Mucosa of descending colon (tissue), 3 donors: Measurements from ENCODE around the gene PIGM. TPM values are rescaled to one million over a fixed set of nuclear protein-coding genes. Genes with fewer than 3 reads are reported as not detected.

Experiments used
- ATAC-seq: fragments of 200-7000 bp; cut with Tn5 transposase; one replicate; pipeline ENCODE4 v1.9.1; 2020; ENCODE audit warnings: mild to moderate bottlenecking, moderate library complexity
- DNase-seq, 3 donors: peaks; one replicate each; pipeline ENCODE4 v3.0.0-alpha.2; 2020
- H3K36me3 ChIP-seq: fragments of 200-600 bp; one replicate; pipeline ENCODE4 v1.8.0; 2021; ENCODE audit warnings: low read depth, mild to moderate bottlenecking
- H3K4me1 ChIP-seq: fragments of 200-600 bp; one replicate; pipeline ENCODE4 v1.8.0; 2021; ENCODE audit warnings: low read depth, mild to moderate bottlenecking
- H3K4me3 ChIP-seq: fragments of 200-600 bp; one replicate; pipeline ENCODE4 v1.8.0; 2021; ENCODE audit warnings: mild to moderate bottlenecking
- H3K9me3 ChIP-seq: fragments of 200-600 bp; one replicate; pipeline ENCODE4 v1.8.0; 2021; ENCODE audit warnings: mild to moderate bottlenecking
- intact Hi-C, 2 donors: fragments of 100-400 bp; cut with DNase I in 1 of 2; cut with micrococcal nuclease in 1 of 2; formaldehyde crosslinking; loops; one replicate each; pipeline versions ENCODE4 v1.11.0 to v1.11.1; 2022; cut with DNase I, micrococcal nuclease
- total RNA-seq, 3 donors: library from RNA; stranded (reverse); fragmentation: NEBNext Ultra II Directional in 2 of 3; extraction: Animal tissue kit (Norgen Biotek cat#: 25700) in 2 of 3; gene quantifications; one replicate each; pipeline versions ENCODE4 v1.2.1 to v1.2.4, GENCODE V29; 2021 to 2023
- TF ChIP-seq, protein P1 (sequence below): fragments of 200-600 bp; IDR thresholded peaks from one replicate; pipeline ENCODE4 v1.8.0; 2022; ENCODE audit warnings: antibody characterized with exemption, mild to moderate bottlenecking
- donor health status: DM: no; HTN: no; CAD: no; lungs with moderate emphysema.
- donor health status: DM: no; HTN: no; CAD: no.
- donor health status: DM: no; HTN: yes; CAD: no.

The PIGM gene
- total RNA-seq, 3 donors from 2014 or later = 5.0 to 6.3 (median 5.9) TPM

DNA sequence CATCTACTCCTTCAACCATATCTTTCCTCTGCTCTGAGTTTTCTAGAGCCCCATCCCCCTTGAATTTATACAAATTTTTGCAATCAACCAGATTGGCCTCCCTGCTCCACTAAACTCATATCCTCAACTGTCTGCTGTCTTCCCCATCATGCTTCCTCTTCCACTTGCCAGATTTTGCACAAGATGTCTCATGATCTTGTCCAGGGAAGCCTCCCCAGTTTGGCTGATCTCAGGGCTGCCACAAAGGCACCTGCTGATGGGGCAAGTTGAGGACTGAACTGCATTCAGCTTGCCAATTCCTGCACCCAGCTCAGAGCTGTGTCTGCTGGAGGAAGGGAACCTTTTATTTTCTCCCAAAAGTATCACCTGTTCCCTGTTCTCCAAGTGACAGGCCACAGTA lies 45.7 kb upstream of the PIGM start:
- Histone ChIP-seq H3K4me3 (no peak overlapping the region), H3K4me1 (no peaks in the 10 kb centered on the region), H3K9me3 (no peaks in the 10 kb centered on the region), H3K36me3 (no peaks in the 10 kb centered on the region)
- ATAC-seq (no peak), DNase-seq (no peak)
- intact Hi-C loops = no loop called here
- TF ChIP-seq, protein P1, sequence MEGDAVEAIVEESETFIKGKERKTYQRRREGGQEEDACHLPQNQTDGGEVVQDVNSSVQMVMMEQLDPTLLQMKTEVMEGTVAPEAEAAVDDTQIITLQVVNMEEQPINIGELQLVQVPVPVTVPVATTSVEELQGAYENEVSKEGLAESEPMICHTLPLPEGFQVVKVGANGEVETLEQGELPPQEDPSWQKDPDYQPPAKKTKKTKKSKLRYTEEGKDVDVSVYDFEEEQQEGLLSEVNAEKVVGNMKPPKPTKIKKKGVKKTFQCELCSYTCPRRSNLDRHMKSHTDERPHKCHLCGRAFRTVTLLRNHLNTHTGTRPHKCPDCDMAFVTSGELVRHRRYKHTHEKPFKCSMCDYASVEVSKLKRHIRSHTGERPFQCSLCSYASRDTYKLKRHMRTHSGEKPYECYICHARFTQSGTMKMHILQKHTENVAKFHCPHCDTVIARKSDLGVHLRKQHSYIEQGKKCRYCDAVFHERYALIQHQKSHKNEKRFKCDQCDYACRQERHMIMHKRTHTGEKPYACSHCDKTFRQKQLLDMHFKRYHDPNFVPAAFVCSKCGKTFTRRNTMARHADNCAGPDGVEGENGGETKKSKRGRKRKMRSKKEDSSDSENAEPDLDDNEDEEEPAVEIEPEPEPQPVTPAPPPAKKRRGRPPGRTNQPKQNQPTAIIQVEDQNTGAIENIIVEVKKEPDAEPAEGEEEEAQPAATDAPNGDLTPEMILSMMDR = no peak

DNA sequence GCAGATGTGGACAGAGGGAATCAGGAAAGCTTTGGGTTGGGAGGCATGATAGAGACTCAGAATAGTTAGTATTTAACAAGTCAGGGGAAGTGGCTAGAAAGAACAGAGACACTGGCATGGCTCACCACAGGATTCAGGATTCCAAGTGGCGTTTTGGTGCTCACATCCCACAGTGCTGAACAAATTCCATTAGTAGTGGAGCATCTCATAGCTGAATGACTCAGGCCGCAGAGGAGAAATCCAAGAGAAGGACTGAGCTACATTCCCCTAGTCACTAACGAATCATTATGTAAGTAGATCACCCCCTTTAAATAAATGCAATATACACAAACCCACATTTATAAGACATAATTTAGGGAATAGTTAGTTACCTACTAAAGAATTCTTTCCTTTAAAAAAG lies 44.5 kb upstream of the PIGM start:
- Histone ChIP-seq H3K36me3 (no peaks in the 10 kb centered on the region), H3K9me3 (no peaks in the 10 kb centered on the region), H3K4me3 (no peak overlapping the region), H3K4me1 (no peaks in the 10 kb centered on the region)
- TF ChIP-seq, protein P1 = no peak
- intact Hi-C loops = no loop called here
- no peak for ATAC-seq
- DNase-seq = no peak

DNA sequence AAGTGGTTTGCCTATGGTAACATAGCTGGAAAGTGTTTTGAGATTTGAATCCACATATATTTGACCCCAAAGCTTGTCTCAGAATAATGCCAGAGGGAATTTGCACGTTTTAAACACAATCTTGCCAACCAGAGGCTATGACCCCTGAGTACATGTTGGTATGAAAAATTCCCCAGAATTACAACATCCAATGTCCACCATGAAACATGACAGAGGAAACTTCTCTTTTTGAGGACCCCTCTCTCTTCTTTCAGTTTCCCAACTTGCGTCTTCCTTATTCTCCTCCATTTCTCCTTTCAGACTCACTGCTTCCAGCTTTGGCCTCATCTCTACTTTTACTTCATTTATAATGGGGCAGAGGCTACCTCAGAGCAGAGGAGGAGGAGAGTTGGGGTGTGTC lies 44.0 kb upstream of the PIGM start:
- intact Hi-C loops = no loop called here
- no peak for ATAC-seq

DNA sequence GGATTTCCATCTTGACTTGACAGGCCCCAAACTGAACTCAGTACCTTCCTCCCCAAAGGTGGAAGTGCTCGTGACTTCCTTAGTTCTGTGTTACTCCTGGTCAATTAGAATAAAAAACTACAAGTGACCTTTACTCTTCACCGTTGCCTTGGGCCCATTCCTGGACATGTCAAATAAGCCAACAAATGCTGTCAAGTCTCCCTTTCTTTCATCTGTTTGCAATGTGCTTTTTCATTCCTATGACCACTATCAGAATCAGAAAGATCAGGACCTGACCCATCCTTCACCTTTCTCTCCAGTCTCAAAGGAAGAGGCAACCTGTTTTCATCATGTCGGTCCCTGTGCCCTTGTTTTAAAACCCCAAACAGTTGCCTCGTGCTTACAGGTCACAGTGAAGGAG lies 43.1 kb upstream of the PIGM start:
- Histone ChIP-seq H3K4me3 (no peak overlapping the region), H3K9me3 (no peaks in the 10 kb centered on the region), H3K4me1 (no peaks in the 10 kb centered on the region), H3K36me3 (no peaks in the 10 kb centered on the region)
- TF ChIP-seq, protein P1 = no peak
- DNase-seq (no peak), ATAC-seq (no peak)
- intact Hi-C loops = no loop called here

More for the DNA sequence above, 44.0 kb upstream of the PIGM start:
- DNase-seq = no peak
- Histone ChIP-seq H3K4me3 (no peak overlapping the region), H3K4me1 (no peaks in the 10 kb centered on the region), H3K9me3 (no peaks in the 10 kb centered on the region), H3K36me3 (no peaks in the 10 kb centered on the region)
- TF ChIP-seq, protein P1 = no peak

DNA sequence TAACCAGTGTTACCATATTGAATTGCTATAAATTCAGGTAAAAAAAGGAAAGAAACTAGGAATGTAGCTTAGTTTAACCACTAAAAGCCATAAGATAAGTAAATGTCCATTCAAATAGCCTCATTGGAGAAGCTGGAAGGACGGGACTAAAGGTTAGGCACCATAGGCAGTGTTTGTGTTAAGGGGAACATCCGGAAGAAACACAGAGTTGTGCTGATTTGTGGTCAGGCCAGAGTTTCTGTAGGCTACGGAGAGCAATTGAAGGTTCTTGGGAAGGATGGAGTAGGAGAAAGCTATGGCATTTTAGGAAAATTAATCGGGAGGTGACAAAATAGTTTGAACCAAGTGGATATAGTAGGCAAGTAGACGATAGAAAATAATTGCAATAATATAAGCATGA lies 39.5 kb upstream of the PIGM start:
- no peaks in the 10 kb centered on the region for H3K36me3 ChIP-seq
- H3K9me3 ChIP-seq = no peaks in the 10 kb centered on the region
- no peak for DNase-seq
- H3K4me3 ChIP-seq = no peak overlapping the region
- H3K4me1 ChIP-seq = no peaks in the 10 kb centered on the region
- intact Hi-C loops = no loop called here
- ATAC-seq = no peak
- TF ChIP-seq, protein P1 = no peak
